CD14-positive monocyte (primary cell): ENCODE data around the gene KRTAP10-3. TPM values are rescaled to one million over a fixed set of nuclear protein-coding genes. Genes with fewer than 3 reads are reported as not detected.
A peak's percentile ranks its signal among the peaks of the same experiment; 100 is the strongest.

Source experiments
- DNase-seq, 3 donors: peaks; one replicate each; pipeline ENCODE4 v3.0.0-alpha.2; 2011 to 2022
- H2AFZ ChIP-seq: 2 replicates; pipeline ENCODE4 v1.6.0; 2012; ENCODE audit warnings: mild to moderate bottlenecking, low read depth, low read length, inconsistent platforms; ENCODE audit not compliant: insufficient read depth, poor library complexity, severe bottlenecking
- H3K27ac ChIP-seq, 2 donors: 1 replicate in 1 of 2; 2 replicates in 1 of 2; pipeline ENCODE4 v1.5.1; 2012 to 2013; ENCODE audit warnings: low read length in 2 of 2, control low read depth in 1 of 2, inconsistent platforms in 1 of 2, low read depth in 1 of 2, mild to moderate bottlenecking in 1 of 2
- H3K27me3 ChIP-seq, 2 donors: one replicate each; pipeline versions ENCODE4 v1.6.0 to v1.6.1; 2011 to 2013; ENCODE audit warnings: low read length in 2 of 2; ENCODE audit not compliant: control insufficient read depth in 2 of 2, insufficient read depth in 2 of 2
- H3K36me3 ChIP-seq, 2 donors: replicated peaks in 1 of 2; 1 replicate in 1 of 2; 2 replicates in 1 of 2; pipeline versions ENCODE4 v1.5.1 to v1.6.1; 2012 to 2013; ENCODE audit warnings: low read length in 2 of 2, control low read depth in 1 of 2, inconsistent platforms in 1 of 2, mild to moderate bottlenecking in 1 of 2; ENCODE audit not compliant: insufficient read depth in 2 of 2, control insufficient read depth in 1 of 2
- H3K4me1 ChIP-seq, 2 donors: 1 replicate in 1 of 2; 2 replicates in 1 of 2; pipeline versions ENCODE4 v1.5.1 to v1.6.1; 2012 to 2013; ENCODE audit warnings: low read length in 2 of 2, control low read depth in 1 of 2, inconsistent platforms in 1 of 2, mild to moderate bottlenecking in 1 of 2, moderate library complexity in 1 of 2; ENCODE audit not compliant: insufficient read depth in 2 of 2, control insufficient read depth in 1 of 2
- H3K4me2 ChIP-seq: replicated peaks from 2 replicates; pipeline ENCODE3; 2012; ENCODE audit warnings: low read length, moderate library complexity, mild to moderate bottlenecking; ENCODE audit not compliant: poor library complexity, severe bottlenecking; ENCODE audit errors: extremely low read depth
- H3K4me3 ChIP-seq, 3 experiments: fragments of 200-600 bp in 1 of 3; sonication (generic) in 1 of 3; replicated peaks in 1 of 3; 1 replicate in 2 of 3; 2 replicates in 1 of 3; pipeline ENCODE4 v1.5.1; 2011 to 2013; ENCODE audit warnings: low read length in 3 of 3, mild to moderate bottlenecking in 3 of 3, control low read depth in 2 of 3, low read depth in 2 of 3, inconsistent platforms in 1 of 3, moderate library complexity in 1 of 3
- H3K79me2 ChIP-seq: 2 replicates; pipeline ENCODE4 v1.6.0; 2012; ENCODE audit warnings: mild to moderate bottlenecking, control low read depth, inconsistent platforms, low read length, moderate library complexity; ENCODE audit not compliant: insufficient read depth
- H3K9ac ChIP-seq: 2 replicates; pipeline ENCODE4 v1.6.0; 2017; ENCODE audit warnings: low read length, mild to moderate bottlenecking; ENCODE audit not compliant: insufficient read depth, poor library complexity, severe bottlenecking
- H3K9me3 ChIP-seq, 2 donors: replicated peaks in 1 of 2; 1 replicate in 1 of 2; 2 replicates in 1 of 2; pipeline versions ENCODE4 v1.5.1 to v1.6.1; 2012 to 2013; ENCODE audit warnings: low read length in 2 of 2, control low read depth in 1 of 2; ENCODE audit not compliant: control insufficient read depth in 1 of 2, insufficient read depth in 1 of 2
- H4K20me1 ChIP-seq: 2 replicates; pipeline ENCODE4 v1.6.0; 2012; ENCODE audit warnings: mild to moderate bottlenecking, low read length, control low read depth, moderate library complexity; ENCODE audit not compliant: insufficient read depth
- H3K27ac Mint-ChIP-seq, 7 donors: one replicate each; pipeline ENCODE4 v1.8.0; 2020; ENCODE audit warnings: mild to moderate bottlenecking in 7 of 7, mixed read lengths in 7 of 7, moderate library complexity in 6 of 7, inconsistent platforms in 2 of 7
- H3K27me3 Mint-ChIP-seq, 3 donors: one replicate each; pipeline ENCODE4 v1.8.0; 2021 to 2022; ENCODE audit warnings: low read depth in 3 of 3, mild to moderate bottlenecking in 3 of 3, mixed read lengths in 3 of 3, moderate library complexity in 3 of 3, inconsistent platforms in 1 of 3
- H3K36me3 Mint-ChIP-seq, 2 donors: one replicate each; pipeline ENCODE4 v1.8.0; 2020; ENCODE audit warnings: mixed read lengths in 2 of 2, inconsistent platforms in 1 of 2, mild to moderate bottlenecking in 1 of 2
- H3K4me1 Mint-ChIP-seq: one replicate; pipeline ENCODE4 v1.8.0; 2020; ENCODE audit warnings: mild to moderate bottlenecking, mixed read lengths
- H3K4me3 Mint-ChIP-seq, 2 donors: one replicate each; pipeline ENCODE4 v1.8.0; 2020; ENCODE audit warnings: mild to moderate bottlenecking in 2 of 2, mixed read lengths in 2 of 2, moderate library complexity in 1 of 2
- H3K9me3 Mint-ChIP-seq, 7 donors: one replicate each; pipeline ENCODE4 v1.8.0; 2020 to 2022; ENCODE audit warnings: mixed read lengths in 7 of 7, mild to moderate bottlenecking in 6 of 7, moderate library complexity in 6 of 7, inconsistent platforms in 2 of 7
- WGBS: methylation state at CpG from one replicate; pipeline ENCODE4 v1.1.5; 2013; ENCODE audit warnings: missing lambda C conversion rate; ENCODE audit not compliant: insufficient coverage; 5-methylcytosine and 5-hydroxymethylcytosine counted together
- intact Hi-C, 2 donors: fragments of 100-400 bp; cut with micrococcal nuclease; formaldehyde crosslinking; loops; one replicate each; pipeline versions ENCODE4 v1.15.0 to v1.15.1; 2023
- polyA plus RNA-seq, 3 donors: library from polyadenylated mRNA; depleted of rRNA in 1 of 3; unstranded in 2 of 3; stranded (reverse) in 1 of 3; fragments of 300-500 nt in 2 of 3; fragments of >200 nt in 1 of 3; fragmentation: Illumina TruSeq in 2 of 3; gene quantifications; 1 replicate in 2 of 3; 2 replicates in 1 of 3; pipeline ENCODE4 v1.2.3, GENCODE V29; 2012 to 2021
- TF ChIP-seq, protein P1 (sequence below): fragments of 200-600 bp; IDR thresholded peaks from one replicate; pipeline ENCODE4 v1.8.0; 2022; ENCODE audit warnings: antibody characterized with exemption, mild to moderate bottlenecking

KRTAP10-3 gene
- polyA plus RNA-seq, 3 donors, result not detected

GRCh38 chr21:44567481-44568171 lies 9.0 kb upstream of the KRTAP10-3 start:
- Mint-ChIP-seq H3K9me3 (peaks cover 4 to 20% (median 13%) of the 10 kb centered on the region in 7 donors), H3K4me1 (peaks cover 11% of the 10 kb centered on the region), H3K4me3 (no peak overlapping the region), H3K27ac (peak overlapping the region in 2 of 7 donors; percentile 66 to 74), H3K36me3 (no peaks in the 10 kb centered on the region), H3K27me3 (peaks cover 4 to 5% (median 5%) of the 10 kb centered on the region in 3 donors)
- Histone ChIP-seq H4K20me1 (no peaks in the 10 kb centered on the region), H3K4me3 (no peak overlapping the region), H3K9ac (no peak overlapping the region), H3K4me2 (no peak overlapping the region), H3K27ac (no peak overlapping the region), H3K36me3 (no peaks in the 10 kb centered on the region), H3K4me1 (peaks cover 0 to 4% of the 10 kb centered on the region in 2 donors), H3K9me3 (peaks cover 1 to 15% of the 10 kb centered on the region in 2 donors), H2AFZ (no peak overlapping the region), H3K79me2 (no peaks in the 10 kb centered on the region), H3K27me3 (no peaks in the 10 kb centered on the region)
- intact Hi-C loops, result no loop called here
- 95% methylated on average over 15 of the region's 18 CpGs for WGBS
- TF ChIP-seq, protein P1, sequence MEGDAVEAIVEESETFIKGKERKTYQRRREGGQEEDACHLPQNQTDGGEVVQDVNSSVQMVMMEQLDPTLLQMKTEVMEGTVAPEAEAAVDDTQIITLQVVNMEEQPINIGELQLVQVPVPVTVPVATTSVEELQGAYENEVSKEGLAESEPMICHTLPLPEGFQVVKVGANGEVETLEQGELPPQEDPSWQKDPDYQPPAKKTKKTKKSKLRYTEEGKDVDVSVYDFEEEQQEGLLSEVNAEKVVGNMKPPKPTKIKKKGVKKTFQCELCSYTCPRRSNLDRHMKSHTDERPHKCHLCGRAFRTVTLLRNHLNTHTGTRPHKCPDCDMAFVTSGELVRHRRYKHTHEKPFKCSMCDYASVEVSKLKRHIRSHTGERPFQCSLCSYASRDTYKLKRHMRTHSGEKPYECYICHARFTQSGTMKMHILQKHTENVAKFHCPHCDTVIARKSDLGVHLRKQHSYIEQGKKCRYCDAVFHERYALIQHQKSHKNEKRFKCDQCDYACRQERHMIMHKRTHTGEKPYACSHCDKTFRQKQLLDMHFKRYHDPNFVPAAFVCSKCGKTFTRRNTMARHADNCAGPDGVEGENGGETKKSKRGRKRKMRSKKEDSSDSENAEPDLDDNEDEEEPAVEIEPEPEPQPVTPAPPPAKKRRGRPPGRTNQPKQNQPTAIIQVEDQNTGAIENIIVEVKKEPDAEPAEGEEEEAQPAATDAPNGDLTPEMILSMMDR, result no peak
- DNase-seq, result no peak

DNA sequence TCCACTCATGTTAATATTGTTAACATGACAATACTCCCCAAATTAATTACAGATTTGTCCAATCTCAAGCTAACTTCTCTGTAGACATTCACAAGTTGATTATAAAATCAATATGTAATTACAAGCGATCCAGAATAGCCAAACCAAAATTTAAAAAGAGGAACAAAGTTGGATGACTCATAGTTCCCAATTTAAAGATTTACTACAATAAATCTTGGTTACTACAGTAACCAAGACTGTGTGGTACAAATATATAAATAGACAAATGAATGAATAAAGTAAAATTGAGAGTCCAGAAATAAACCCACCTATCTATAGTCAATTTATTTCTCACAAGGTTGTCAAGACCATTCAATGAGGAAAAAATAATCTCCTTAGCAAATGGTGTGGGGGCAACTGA lies 7.8 kb upstream of the KRTAP10-3 start:
- WGBS, result no CpG with 5 or more reads among the region's 1 CpG
- Histone ChIP-seq H3K9me3 (peaks cover 4 to 6% of the 10 kb centered on the region in 2 donors), H3K9ac (no peak overlapping the region), H3K79me2 (no peaks in the 10 kb centered on the region), H3K4me3 (no peak overlapping the region), H3K4me2 (no peak overlapping the region), H2AFZ (no peak overlapping the region), H3K4me1 (peaks cover 0 to 4% of the 10 kb centered on the region in 2 donors), H3K36me3 (no peaks in the 10 kb centered on the region), H4K20me1 (no peaks in the 10 kb centered on the region), H3K27me3 (no peaks in the 10 kb centered on the region), H3K27ac (no peak overlapping the region)
- H3K27me3 Mint-ChIP-seq, result peaks cover 4 to 5% (median 5%) of the 10 kb centered on the region in 3 donors
- peaks cover 5 to 16% (median 11%) of the 10 kb centered on the region in 7 donors for H3K9me3 Mint-ChIP-seq
- peak; percentile 29 to 77 (median 47) for DNase-seq
- peaks cover 11% of the 10 kb centered on the region for H3K4me1 Mint-ChIP-seq
- TF ChIP-seq, protein P1, result no peak
- intact Hi-C loops, result no loop called here
- no peaks in the 10 kb centered on the region for H3K36me3 Mint-ChIP-seq
- H3K27ac Mint-ChIP-seq, result peak overlapping the region in 3 of 7 donors; percentile 7 to 25 (median 8)
- H3K4me3 Mint-ChIP-seq, result no peak overlapping the region
